HG02642 (cell line): Measurements from ENCODE around the gene KHK.

Source experiments
- ATAC-seq: cut with Tn5 transposase; IDR thresholded peaks from one replicate; pipeline ENCODE4 v1.9.1; 2021; ENCODE audit warnings: mild to moderate bottlenecking; ENCODE audit not compliant: unreplicated experiment, poor library complexity

The KHK gene

GRCh38 chr2:27147935-27148334 is 61.4 kb downstream of the KHK start:
- ATAC-seq: no peak

- ATAC-seq: no peak
These were observed 62.3 kb downstream of the KHK start, which contains the start of gene TCF23 for GRCh38 chr2:27148801-27149439. TCF23 (plus strand) TSS chr2:27149004; CDS start chr2:27149134, 130 bp downstream.

GRCh38 chr2:27149570-27150405 is 63.2 kb downstream of the KHK start:
- no peak for ATAC-seq
